K562 (cell line): ENCODE measurements around the gene HSP90AA1. TPM values are rescaled to one million over a fixed set of nuclear protein-coding genes. Genes with fewer than 3 reads are reported as not detected.

Experiments used
- ATAC-seq: fragments of 200-7000 bp; cut with Tn5 transposase; 3 replicates; pipeline ENCODE4 v1.9.1; 2020; ENCODE audit warnings: moderate library complexity
- BruUV-seq: library from RNA; stranded (reverse); fragments of 400-500 nt; replicated peaks from 2 replicates; lab custom pipeline; 2021; lab: Mats Ljungman, UMichigan
- CTCF ChIA-PET: fragments of 300-600 bp; formaldehyde crosslinking; extraction: SDS; loops from one replicate; lab custom pipeline; 2021; ENCODE audit warnings: low intra/inter-chr PET ratio; lab: Yijun Ruan, JAX
- POLR2A ChIA-PET: fragments of 300-600, 350-650 bp; sonication (Branson Sonifier 250); formaldehyde crosslinking; extraction: SDS; loops from one replicate; lab custom pipeline; 2021; ENCODE audit warnings: antibody characterized with exemption, inconsistent platforms; lab: Yijun Ruan, JAX
- DNase-seq, 4 experiments: peaks; one replicate each; pipeline versions ENCODE4 v3.0.0 to v3.0.0-alpha.2; 2011 to 2018; ENCODE audit warnings: low spot score in 3 of 4, mixed read lengths in 3 of 4; ENCODE audit errors: extremely low read depth in 1 of 4
- FAIRE-seq: peaks from 2 replicates; lab custom pipeline; 2011; peaks lifted over from hg19 to GRCh38; lab: Jason Lieb, UNC
- H2AFZ ChIP-seq: 2 replicates; pipeline ENCODE4 v1.6.0; 2011; ENCODE audit warnings: low read depth, low read length, control low read depth, inconsistent platforms
- H3K27ac ChIP-seq: fragments of 200-600 bp; 3 replicates; pipeline ENCODE4 v1.8.0; 2011; ENCODE audit warnings: low read depth, mild to moderate bottlenecking, control low read depth, inconsistent platforms, low read length, moderate library complexity, mixed read lengths; ENCODE audit errors: extremely low read depth
- H3K27me3 ChIP-seq, 2 experiments: fragments of 300-600 bp in 1 of 2; 2 replicates in 1 of 2; 3 replicates in 1 of 2; pipeline versions ENCODE4 v1.6.0 to v1.8.0; 2011; ENCODE audit warnings: inconsistent platforms in 2 of 2, low read length in 2 of 2, mild to moderate bottlenecking in 1 of 2, mixed read lengths in 1 of 2, moderate library complexity in 1 of 2; ENCODE audit not compliant: control insufficient read depth in 2 of 2, insufficient read depth in 2 of 2
- H3K36me3 ChIP-seq: fragments of 300-600 bp; 3 replicates; pipeline ENCODE4 v1.8.0; 2011; ENCODE audit warnings: mild to moderate bottlenecking, low read length, inconsistent platforms; ENCODE audit not compliant: control insufficient read depth, insufficient read depth
- H3K4me1 ChIP-seq, 2 experiments: fragments of 200-600 bp in 1 of 2; replicated peaks in 1 of 2; 2 replicates in 1 of 2; 3 replicates in 1 of 2; pipeline versions ENCODE4 v1.5.1 to v1.8.0; 2011; ENCODE audit warnings: inconsistent platforms in 2 of 2, low read length in 2 of 2, mild to moderate bottlenecking in 1 of 2, mixed read lengths in 1 of 2, moderate library complexity in 1 of 2; ENCODE audit not compliant: control insufficient read depth in 2 of 2, insufficient read depth in 2 of 2
- H3K4me2 ChIP-seq: 2 replicates; pipeline ENCODE4 v1.6.1; 2011; ENCODE audit warnings: low read length, control low read depth, inconsistent platforms, mixed read lengths; ENCODE audit not compliant: insufficient read depth
- H3K4me3 ChIP-seq: fragments of 200-600 bp; sonication (generic), shearing (Covaris generic); 2 replicates; pipeline ENCODE4 v1.5.1; 2016; ENCODE audit warnings: control low read depth, inconsistent platforms
- H3K79me2 ChIP-seq: fragments of 200-600 bp; 3 replicates; pipeline ENCODE4 v1.8.0; 2011; ENCODE audit warnings: low read length, inconsistent platforms; ENCODE audit not compliant: control insufficient read depth, insufficient read depth
- H3K9ac ChIP-seq, 2 experiments: 2 replicates each; pipeline versions ENCODE4 v1.6.0 to v1.6.1; 2011; ENCODE audit warnings: low read depth in 2 of 2, low read length in 2 of 2, control low read depth in 1 of 2, inconsistent platforms in 1 of 2, mild to moderate bottlenecking in 1 of 2, mixed read lengths in 1 of 2; ENCODE audit not compliant: insufficient read depth in 1 of 2
- H3K9me1 ChIP-seq: one replicate; pipeline ENCODE4 v1.6.0; 2011; ENCODE audit warnings: inconsistent platforms, mild to moderate bottlenecking, low read length, moderate library complexity; ENCODE audit not compliant: control insufficient read depth, insufficient read depth
- H3K9me3 ChIP-seq: replicated peaks from 2 replicates; pipeline ENCODE4 v1.5.1; 2011; ENCODE audit warnings: low read depth, low read length, inconsistent platforms; ENCODE audit not compliant: control insufficient read depth, insufficient read depth
- H4K20me1 ChIP-seq: replicated peaks from 2 replicates; pipeline ENCODE4 v1.6.1; 2011; ENCODE audit warnings: low read length, inconsistent platforms, mixed read lengths; ENCODE audit not compliant: control insufficient read depth, insufficient read depth
- E2F4 ChIP-seq: sonication (generic); formaldehyde crosslinking; IDR thresholded peaks from 2 replicates; pipeline ENCODE4 v1.8.0; 2022; ENCODE audit warnings: mild to moderate bottlenecking, low read depth, missing genetic modification reagents
- GABPA ChIP-seq: fragments of 200-800 bp; sonication (Bioruptor generic); conservative IDR thresholded peaks from 2 replicates; pipeline ENCODE4 v1.6.1; 2016; ENCODE audit warnings: low read depth, missing genetic modification characterization, missing compliant biosample characterization
- HNRNPLL ChIP-seq: fragments of 200-400 bp; formaldehyde crosslinking; IDR thresholded peaks from 2 replicates; pipeline ENCODE4 v1.6.1; 2017; ENCODE audit warnings: low read length, low read depth, mild to moderate bottlenecking; ENCODE audit not compliant: poor library complexity, severe bottlenecking
- ID3 ChIP-seq, 2 experiments: fragments of 250-450 bp in 1 of 2; fragments of 450-650 bp in 1 of 2; sonication (Bioruptor Pico) in 1 of 2; IDR thresholded peaks; 2 replicates each; pipeline versions ENCODE4 v1.6.1 to v1.8.0; 2016 to 2021; ENCODE audit warnings: mild to moderate bottlenecking in 2 of 2, moderate library complexity in 2 of 2, missing compliant biosample characterization in 1 of 2, missing genetic modification characterization in 1 of 2
- KHSRP ChIP-seq: fragments of 450-650 bp; IDR thresholded peaks from 2 replicates; pipeline ENCODE4 v1.6.1; 2017
- MTA1 ChIP-seq: fragments of 450-650 bp; IDR thresholded peaks from 2 replicates; pipeline ENCODE4 v1.6.1; 2017; ENCODE audit warnings: borderline replicate concordance
- MXD1 ChIP-seq: fragments of 250-450 bp; sonication (Bioruptor Pico); IDR thresholded peaks from 2 replicates; pipeline ENCODE4 v1.8.0; 2021; ENCODE audit warnings: borderline replicate concordance, mild to moderate bottlenecking, moderate library complexity; ENCODE audit not compliant: poor library complexity, severe bottlenecking
- NONO ChIP-seq, 2 experiments: fragments of 200-400 bp in 1 of 2; fragments of 450-650 bp in 1 of 2; formaldehyde crosslinking in 1 of 2; IDR thresholded peaks; 2 replicates each; pipeline ENCODE4 v1.6.1; 2017; ENCODE audit warnings: low read depth in 2 of 2, mild to moderate bottlenecking in 2 of 2, moderate library complexity in 2 of 2, low read length in 1 of 2
- PHF8 ChIP-seq: fragments of 200-600 bp; sonication (generic); IDR thresholded peaks from 2 replicates; pipeline ENCODE4 v1.6.1; 2012; ENCODE audit warnings: mixed run types, mild to moderate bottlenecking, inconsistent platforms, low read length, moderate library complexity, borderline replicate concordance
- RFX1 ChIP-seq: fragments of 450-650 bp; IDR thresholded peaks from 2 replicates; pipeline ENCODE4 v1.6.1; 2016; ENCODE audit warnings: mild to moderate bottlenecking, moderate library complexity
- SREBF2 ChIP-seq: sonication (generic); formaldehyde crosslinking; IDR thresholded peaks from 2 replicates; pipeline ENCODE4 v1.4.0; 2020; ENCODE audit warnings: mild to moderate bottlenecking, missing genetic modification reagents
- USF2 ChIP-seq: sonication (generic); formaldehyde crosslinking; IDR thresholded peaks from 2 replicates; pipeline ENCODE4 v1.5.0; 2020; ENCODE audit warnings: missing genetic modification reagents
- WHSC1 ChIP-seq: IDR thresholded peaks from one replicate; pipeline ENCODE4 v1.6.1; 2012; ENCODE audit warnings: low read length, control low read depth, inconsistent platforms
- ZNF766 ChIP-seq: fragments of 200-800 bp; sonication (Bioruptor generic); conservative IDR thresholded peaks from 2 replicates; pipeline ENCODE4 v1.6.1; 2016; ENCODE audit warnings: missing genetic modification characterization, missing compliant biosample characterization
- WGBS: fragments of 100-300 bp; shearing (Covaris generic); methylation state at CpG from one replicate; pipeline ENCODE4 v1.1.6; 2016; ENCODE audit warnings: low coverage, mixed read lengths; ENCODE audit not compliant: insufficient coverage; ENCODE audit errors: missing lambda C conversion rate; 5-methylcytosine and 5-hydroxymethylcytosine counted together
- in situ Hi-C: fragments of 300-500 bp; cut with MboI; formaldehyde crosslinking; loops from 4 replicates; pipeline ENCODE4 v1.15.0; 2018; ENCODE audit warnings: inconsistent platforms, mixed read lengths
- intact Hi-C: fragments of 100-400 bp; cut with micrococcal nuclease; formaldehyde crosslinking; loops from 2 replicates; pipeline ENCODE4 v1.14.2; 2022
- polyA plus RNA-seq, 8 experiments: library from polyadenylated mRNA; depleted of rRNA in 4 of 8; stranded (reverse) in 5 of 8; unstranded in 3 of 8; fragments of >200 nt; fragmentation: Nextera tagmentation in 2 of 8; fragmentation: Illumina TruSeq in 1 of 8; extraction: Ambion mirVana in 2 of 8; extraction: Trizol in 1 of 8; gene quantifications; 2 replicates each; pipeline versions ENCODE4 v1.2.1 to v1.2.3, GENCODE V29; 2011 to 2014; ENCODE audit warnings: inconsistent platforms in 1 of 8, missing spikeins in 1 of 8
- total RNA-seq, 7 experiments: library from RNA; depleted of rRNA in 6 of 7; stranded (reverse); fragments of >200 nt in 6 of 7; fragmentation: Illumina TruSeq in 2 of 7; extraction: Trizol in 2 of 7; gene quantifications; 2 replicates each; pipeline versions ENCODE4 v1.2.1 to v1.2.3, GENCODE V29; 2011 to 2021; ENCODE audit warnings: low replicate concordance in 1 of 7

HSP90AA1 gene
- total and polyA plus RNA-seq, 9 of the 15 experiments (the other 6 are each of a cell fraction or from before 2014, with no cell fraction given), result 377 to 1,731 (median 879) TPM

- peaks cover 87% of the 10 kb centered on the region for H3K36me3 ChIP-seq
- no peak for ATAC-seq
Observed at GRCh38 chr14:102035914-102036313, 50.9 kb downstream of the HSP90AA1 start.

GRCh38 chr14:102034301-102034700, 52.5 kb downstream of the HSP90AA1 start:
- no peaks in the 10 kb centered on the region for H3K4me1 ChIP-seq
- H3K36me3 ChIP-seq, result peaks cover 89% of the 10 kb centered on the region
- no peak for ATAC-seq
- BruUV-seq, result no TSS peak
- intact Hi-C loops (no loop called here), in situ Hi-C loops (no loop called here)
- H3K27ac ChIP-seq, result no peak overlapping the region
- no peak overlapping the region for H3K4me2 ChIP-seq
- H3K4me3 ChIP-seq, result no peak overlapping the region
- no peaks in the 10 kb centered on the region for H3K9me3 ChIP-seq
- ChIA-PET CTCF (no interaction called here), POLR2A (no interaction called here)
- no peak for FAIRE-seq
- 86% methylated on average over 6 of the region's 11 CpGs for WGBS
- no peak overlapping the region for H3K9ac ChIP-seq
- H4K20me1 ChIP-seq, result no peaks in the 10 kb centered on the region
- H3K9me1 ChIP-seq, result no peaks in the 10 kb centered on the region
- no peak overlapping the region for H2AFZ ChIP-seq
- no peaks in the 10 kb centered on the region for H3K79me2 ChIP-seq
- no peaks in the 10 kb centered on the region for H3K27me3 ChIP-seq
- no peak for DNase-seq
- no peak for TF ChIP-seq GABPA
- TF ChIP-seq ZNF766 (CRISPR knock-in tag), result no peak
- TF ChIP-seq USF2 (CRISPR knock-in tag), result no peak
- no peak for TF ChIP-seq KHSRP
- TF ChIP-seq SREBF2 (CRISPR knock-in tag), result no peak
- no peak for TF ChIP-seq ID3 (CRISPR knock-in tag; IDR thresholded peaks at IDR 0.05)
- no peak for TF ChIP-seq ID3 (tag; IDR thresholded peaks at IDR 0.05)
- TF ChIP-seq PHF8, result no peak
- no peak for TF ChIP-seq E2F4 (CRISPR knock-in tag)
- no peak for TF ChIP-seq NONO (IDR thresholded peaks at IDR 0.05; ENCODE audit: low read depth in 2 of 2, low read length in 1 of 2)
- TF ChIP-seq MXD1 (CRISPR knock-in tag), result no peak
- TF ChIP-seq HNRNPLL, result no peak
- TF ChIP-seq RFX1, result no peak

More at GRCh38 chr14:102035914-102036313, 50.9 kb downstream of the HSP90AA1 start:
- Histone ChIP-seq H2AFZ (no peak overlapping the region), H3K79me2 (no peaks in the 10 kb centered on the region), H3K4me2 (no peak overlapping the region), H3K27ac (no peak overlapping the region), H3K9ac (no peak overlapping the region), H3K4me1 (no peaks in the 10 kb centered on the region), H3K27me3 (no peaks in the 10 kb centered on the region), H3K9me1 (no peaks in the 10 kb centered on the region), H4K20me1 (no peaks in the 10 kb centered on the region), H3K9me3 (no peaks in the 10 kb centered on the region), H3K4me3 (no peak overlapping the region)
- BruUV-seq, result no TSS peak
- no peak for TF ChIP-seq WHSC1
- TF ChIP-seq MTA1, result no peak
- WGBS, result 92% methylated on average over 9 of the region's 9 CpGs
- FAIRE-seq, result no peak
- in situ Hi-C loops (no loop called here), intact Hi-C loops (no loop called here)
- CTCF ChIA-PET, result no interaction called here
- POLR2A ChIA-PET, result interaction anchor here (0.6 to 1.4 kb wide), 7 partner anchors 9 to 1493 kb away, joined by 3 read pairs; partner anchors contain the start of gene TRMT61A
- no peak for DNase-seq
